ENCODE results near the gene ADAMTSL5.
"Not testable (repeated sequence)": the region's sequence is repeated elsewhere in the genome, so short reads cannot be mapped to it uniquely, and the experiment has no call there.

The ADAMTSL5 gene

GRCh38 chr19:1477056-1477455 lies 35.8 kb downstream of the ADAMTSL5 start:
- ATAC-seq, result not testable (repeated sequence)

- no peak for ATAC-seq
Observed at GRCh38 chr19:1475751-1476437, 36.9 kb downstream of the ADAMTSL5 start.

- no peak for ATAC-seq
Observed at GRCh38 chr19:1474765-1475351, 38.0 kb downstream of the ADAMTSL5 start.

GRCh38 chr19:1474011-1474764 lies 38.6 kb downstream of the ADAMTSL5 start:
- no peak for ATAC-seq

GRCh38 chr19:1473085-1473851 lies 39.6 kb downstream of the ADAMTSL5 start:
- no peak for ATAC-seq

GRCh38 chr19:1472231-1473084 lies 40.4 kb downstream of the ADAMTSL5 start:
- ATAC-seq, result no peak

- peak in 1 of 2 donors; percentile 7 for ATAC-seq
Observed at GRCh38 chr19:1471515-1472160, 41.2 kb downstream of the ADAMTSL5 start.

GRCh38 chr19:1471010-1471514 lies 41.8 kb downstream of the ADAMTSL5 start:
- ATAC-seq, result peak; percentile 36 to 44

GRCh38 chr19:1470305-1471009 lies 42.4 kb downstream of the ADAMTSL5 start:
- peak; percentile 66 to 73 for ATAC-seq

GRCh38 chr19:1470055-1470304 lies 42.8 kb downstream of the ADAMTSL5 start:
- ATAC-seq, result no peak

- peak; percentile 17 to 22 for ATAC-seq
Observed at GRCh38 chr19:1469255-1470054, 43.4 kb downstream of the ADAMTSL5 start.

- peak; percentile 5 to 8 for ATAC-seq
Observed at GRCh38 chr19:1468821-1469254, 44.0 kb downstream of the ADAMTSL5 start.

GRCh38 chr19:1468274-1468820 lies 44.5 kb downstream of the ADAMTSL5 start:
- no peak for ATAC-seq

- no peak for ATAC-seq
Observed at GRCh38 chr19:1467490-1468273, 45.1 kb downstream of the ADAMTSL5 start.

GRCh38 chr19:1467215-1467489 lies 45.7 kb downstream of the ADAMTSL5 start:
- ATAC-seq, result no peak

- ATAC-seq, result no peak
Observed at GRCh38 chr19:1466461-1467214, 46.2 kb downstream of the ADAMTSL5 start.

- no peak for ATAC-seq
Observed at GRCh38 chr19:1466018-1466460, 46.8 kb downstream of the ADAMTSL5 start.

All from activated CD4-positive, CD25-positive, alpha-beta regulatory T cell treated with anti-CD3 and anti-CD28 coated beads, Interleukin-2, amount 50 U/mL, for 24 hours (primary cell).